Prostate gland (tissue), 2 donors: ENCODE data around the gene MAP2K1. TPM values are rescaled to one million over a fixed set of nuclear protein-coding genes. Genes with fewer than 3 reads are reported as not detected.

ENCODE experiments used
- DNase-seq: peaks from one replicate; pipeline ENCODE4 v3.0.0-alpha.2; 2019; ENCODE audit warnings: low spot score
- H3K27ac ChIP-seq, 2 donors: fragments of 200-600 bp; sonication (generic); 2 replicates each; pipeline ENCODE4 v1.5.1; 2017 to 2019
- H3K27me3 ChIP-seq: fragments of 200-600 bp; sonication (generic); replicated peaks from 2 replicates; pipeline ENCODE4 v1.5.1; 2019; ENCODE audit not compliant: insufficient read depth
- H3K36me3 ChIP-seq, 2 donors: fragments of 200-600 bp; sonication (generic); 1 replicate in 1 of 2; 2 replicates in 1 of 2; pipeline versions ENCODE4 v1.5.1 to v1.8.1; 2017 to 2019
- H3K4me1 ChIP-seq: fragments of 200-600 bp; sonication (generic); replicated peaks from 2 replicates; pipeline ENCODE4 v1.5.1; 2019
- H3K4me3 ChIP-seq, 2 donors: fragments of 200-600 bp; sonication (generic); 2 replicates each; pipeline ENCODE4 v1.5.1; 2017 to 2019
- H3K9me3 ChIP-seq: fragments of 200-600 bp; sonication (generic); 2 replicates; pipeline ENCODE4 v1.5.1; 2017
- POLR2A ChIP-seq: fragments of 450-650 bp; IDR thresholded peaks from one replicate; pipeline ENCODE4 v1.6.1; 2016; ENCODE audit warnings: antibody characterized with exemption, mild to moderate bottlenecking
- POLR2AphosphoS5 ChIP-seq: sonication (generic); formaldehyde crosslinking; IDR thresholded peaks from one replicate; pipeline ENCODE4 v1.6.1; 2017; ENCODE audit warnings: antibody characterized with exemption
- WGBS: methylation state at CpG from one replicate; pipeline ENCODE4 v1.1.5; 2018; 5-methylcytosine and 5-hydroxymethylcytosine counted together
- intact Hi-C: fragments of 100-400 bp; cut with DNase I; formaldehyde crosslinking; loops from one replicate; pipeline ENCODE4 v1.14.2; 2022
- total RNA-seq, 2 donors: library from RNA; depleted of rRNA; stranded (reverse); fragments of >200 nt; gene quantifications; one replicate each; pipeline ENCODE4 v1.1.0, GENCODE V29; 2016
- TF ChIP-seq, protein P1 (sequence below), 4 experiments: fragments of 200-600 bp in 2 of 4; fragments of 450-650 bp in 2 of 4; sonication (generic) in 2 of 4; IDR thresholded peaks; 1 replicate in 3 of 4; 2 replicates in 1 of 4; pipeline ENCODE4 v1.5.1; 2016 to 2019; ENCODE audit warnings: antibody characterized with exemption in 4 of 4, mild to moderate bottlenecking in 2 of 4, moderate library complexity in 2 of 4

The MAP2K1 gene
- total RNA-seq, 2 donors from 2014 or later: 28.0 to 29.0 TPM

GRCh38 chr15:66505430-66505811, 118.7 kb downstream of the MAP2K1 start:
- peak overlapping the region; percentile 75 to 90 for H3K4me3 ChIP-seq

GRCh38 chr15:66505818-66506217, 119.1 kb downstream of the MAP2K1 start:
- 35% methylated on average over 4 of the region's 4 CpGs for WGBS

More at GRCh38 chr15:66505430-66505811, 118.7 kb downstream of the MAP2K1 start:
- Histone ChIP-seq H3K27me3 (no peaks in the 10 kb centered on the region), H3K27ac (peak overlapping the region; percentile 78 to 95), H3K36me3 (peaks cover 9 to 12% of the 10 kb centered on the region in 2 donors), H3K9me3 (no peaks in the 10 kb centered on the region), H3K4me1 (peaks cover 4% of the 10 kb centered on the region)
- intact Hi-C loops: loop anchor here (10.0 kb wide), 1 partner anchor 199 kb away; the partner anchor contains the start of gene SMAD6
- TF ChIP-seq POLR2A: no peak
- no peak for TF ChIP-seq POLR2AphosphoS5
- TF ChIP-seq, protein P1, sequence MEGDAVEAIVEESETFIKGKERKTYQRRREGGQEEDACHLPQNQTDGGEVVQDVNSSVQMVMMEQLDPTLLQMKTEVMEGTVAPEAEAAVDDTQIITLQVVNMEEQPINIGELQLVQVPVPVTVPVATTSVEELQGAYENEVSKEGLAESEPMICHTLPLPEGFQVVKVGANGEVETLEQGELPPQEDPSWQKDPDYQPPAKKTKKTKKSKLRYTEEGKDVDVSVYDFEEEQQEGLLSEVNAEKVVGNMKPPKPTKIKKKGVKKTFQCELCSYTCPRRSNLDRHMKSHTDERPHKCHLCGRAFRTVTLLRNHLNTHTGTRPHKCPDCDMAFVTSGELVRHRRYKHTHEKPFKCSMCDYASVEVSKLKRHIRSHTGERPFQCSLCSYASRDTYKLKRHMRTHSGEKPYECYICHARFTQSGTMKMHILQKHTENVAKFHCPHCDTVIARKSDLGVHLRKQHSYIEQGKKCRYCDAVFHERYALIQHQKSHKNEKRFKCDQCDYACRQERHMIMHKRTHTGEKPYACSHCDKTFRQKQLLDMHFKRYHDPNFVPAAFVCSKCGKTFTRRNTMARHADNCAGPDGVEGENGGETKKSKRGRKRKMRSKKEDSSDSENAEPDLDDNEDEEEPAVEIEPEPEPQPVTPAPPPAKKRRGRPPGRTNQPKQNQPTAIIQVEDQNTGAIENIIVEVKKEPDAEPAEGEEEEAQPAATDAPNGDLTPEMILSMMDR (IDR thresholded peaks at IDR 0.05): no peak
- DNase-seq: no peak
- 0% methylated on average over 13 of the region's 13 CpGs for WGBS

GRCh38 chr15:66508293-66508883, 121.7 kb downstream of the MAP2K1 start:
- intact Hi-C loops: loop anchor here (10.0 kb wide), 1 partner anchor 196 kb away; the partner anchor contains the start of gene SMAD6
- H3K27ac ChIP-seq: no peak overlapping the region
- H3K27me3 ChIP-seq: no peaks in the 10 kb centered on the region
- H3K36me3 ChIP-seq: no peaks in the 10 kb centered on the region
- no peak overlapping the region for H3K4me3 ChIP-seq
- DNase-seq: no peak
- peaks cover 4% of the 10 kb centered on the region for H3K4me1 ChIP-seq
- TF ChIP-seq POLR2A: no peak
- TF ChIP-seq POLR2AphosphoS5: no peak
- TF ChIP-seq, protein P1 (IDR thresholded peaks at IDR 0.05): no peak
- 96% methylated on average over 3 of the region's 3 CpGs for WGBS
- no peaks in the 10 kb centered on the region for H3K9me3 ChIP-seq

More at GRCh38 chr15:66505818-66506217, 119.1 kb downstream of the MAP2K1 start:
- H3K4me1 ChIP-seq: peaks cover 4% of the 10 kb centered on the region
- H3K4me3 ChIP-seq: peak overlapping the region in 1 of 2 donors; percentile 90
- no peak for DNase-seq
- H3K9me3 ChIP-seq: no peaks in the 10 kb centered on the region
- H3K27me3 ChIP-seq: no peaks in the 10 kb centered on the region
- intact Hi-C loops: loop anchor here (10.0 kb wide), 1 partner anchor 199 kb away; the partner anchor contains the start of gene SMAD6
- TF ChIP-seq POLR2A: no peak
- no peak for TF ChIP-seq POLR2AphosphoS5
- TF ChIP-seq, protein P1 (IDR thresholded peaks at IDR 0.05): no peak
- no peak overlapping the region for H3K27ac ChIP-seq
- peaks cover 6 to 8% of the 10 kb centered on the region in 2 donors for H3K36me3 ChIP-seq

- H3K4me3 ChIP-seq: no peak overlapping the region
- TF ChIP-seq POLR2AphosphoS5: no peak
- TF ChIP-seq, protein P1 (IDR thresholded peaks at IDR 0.05): no peak
- TF ChIP-seq POLR2A: no peak
- intact Hi-C loops: no loop called here
- H3K27me3 ChIP-seq: no peaks in the 10 kb centered on the region
- H3K27ac ChIP-seq: no peak overlapping the region
- H3K9me3 ChIP-seq: no peaks in the 10 kb centered on the region
- no peak for DNase-seq
- 88% methylated on average over 3 of the region's 3 CpGs for WGBS
- H3K36me3 ChIP-seq: no peaks in the 10 kb centered on the region
- H3K4me1 ChIP-seq: no peaks in the 10 kb centered on the region
Measured at GRCh38 chr15:66514586-66514985, 127.9 kb downstream of the MAP2K1 start.

DNA sequence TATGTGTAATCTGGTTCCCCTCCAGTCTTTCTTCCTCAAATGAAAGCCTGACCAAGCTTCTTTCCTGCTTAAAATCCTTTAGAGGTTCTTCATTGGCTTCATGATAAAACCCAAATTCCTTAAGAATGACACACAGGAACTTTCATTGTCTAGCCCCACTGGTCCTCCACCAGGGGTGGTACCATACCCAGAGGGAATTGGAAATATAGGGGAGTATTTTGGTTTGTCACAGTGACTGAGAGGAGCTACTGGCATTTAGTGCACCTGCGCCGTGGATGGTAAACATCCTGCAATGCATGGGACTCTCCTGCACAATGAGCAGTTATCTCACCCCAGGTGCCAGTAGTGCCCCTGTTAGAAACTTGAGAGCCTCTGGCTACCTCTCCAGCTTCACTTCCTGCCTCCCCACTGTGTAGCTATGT, 129.2 kb downstream of the MAP2K1 start:
- Histone ChIP-seq H3K9me3 (no peaks in the 10 kb centered on the region), H3K36me3 (no peaks in the 10 kb centered on the region), H3K27me3 (no peaks in the 10 kb centered on the region), H3K4me3 (no peak overlapping the region), H3K4me1 (no peaks in the 10 kb centered on the region), H3K27ac (no peak overlapping the region)
- TF ChIP-seq, protein P1 (IDR thresholded peaks at IDR 0.05): no peak
- no peak for TF ChIP-seq POLR2AphosphoS5
- no peak for TF ChIP-seq POLR2A
- 97% methylated on average over 2 of the region's 2 CpGs for WGBS
- intact Hi-C loops: no loop called here
- DNase-seq: no peak
